GM06990 (cell line): ENCODE data around the gene ANKS1A.

Source experiments
- DNase-seq: peaks from one replicate; pipeline ENCODE4 v3.0.0-alpha.2; 2011; ENCODE audit not compliant: insufficient read length; ENCODE audit errors: extremely low read depth
- H3K27me3 ChIP-seq: replicated peaks from 2 replicates; pipeline ENCODE4 v1.6.0; 2011; ENCODE audit warnings: low read length; ENCODE audit not compliant: control insufficient read depth, insufficient read depth
- H3K36me3 ChIP-seq: 2 replicates; pipeline ENCODE4 v1.5.1; 2011; ENCODE audit warnings: low read length; ENCODE audit not compliant: control insufficient read depth, insufficient read depth
- H3K4me3 ChIP-seq: replicated peaks from 2 replicates; pipeline ENCODE4 v1.5.1; 2011; ENCODE audit warnings: low read depth, mild to moderate bottlenecking, control low read depth, low read length
- TF ChIP-seq, protein P1 (sequence below): IDR thresholded peaks from 2 replicates; pipeline ENCODE4 v1.5.1; 2011; ENCODE audit warnings: low read length, control low read depth, mild to moderate bottlenecking, inconsistent platforms; ENCODE audit not compliant: insufficient read depth, poor library complexity, severe bottlenecking

ANKS1A gene

DNA sequence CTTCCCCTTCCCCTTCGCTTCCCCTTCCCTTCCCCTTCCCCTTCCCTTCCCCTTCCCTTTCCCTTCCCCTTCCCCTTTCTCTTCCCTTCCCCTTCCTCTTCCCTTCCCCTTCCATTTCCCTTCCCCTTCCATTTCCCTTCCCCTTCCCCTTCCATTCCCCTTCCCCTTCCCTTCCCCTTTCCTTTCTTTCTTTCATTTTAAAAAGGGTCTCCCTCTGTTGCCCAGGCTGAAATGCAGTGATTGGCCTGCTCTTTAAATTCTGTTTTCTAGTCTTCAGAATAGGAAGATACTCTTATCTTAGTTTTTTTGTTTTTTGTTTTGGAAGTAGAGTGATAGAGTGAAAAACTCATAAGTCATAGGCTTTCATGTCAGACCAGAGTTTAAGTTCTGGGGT lies 85.2 kb downstream of the ANKS1A start:
- Histone ChIP-seq H3K36me3 (peaks cover 1% of the 10 kb centered on the region; the same call in 1 of the 2 replicates), H3K27me3 (no peaks in the 10 kb centered on the region), H3K4me3 (no peak overlapping the region)
- no peak for DNase-seq
- TF ChIP-seq, protein P1, sequence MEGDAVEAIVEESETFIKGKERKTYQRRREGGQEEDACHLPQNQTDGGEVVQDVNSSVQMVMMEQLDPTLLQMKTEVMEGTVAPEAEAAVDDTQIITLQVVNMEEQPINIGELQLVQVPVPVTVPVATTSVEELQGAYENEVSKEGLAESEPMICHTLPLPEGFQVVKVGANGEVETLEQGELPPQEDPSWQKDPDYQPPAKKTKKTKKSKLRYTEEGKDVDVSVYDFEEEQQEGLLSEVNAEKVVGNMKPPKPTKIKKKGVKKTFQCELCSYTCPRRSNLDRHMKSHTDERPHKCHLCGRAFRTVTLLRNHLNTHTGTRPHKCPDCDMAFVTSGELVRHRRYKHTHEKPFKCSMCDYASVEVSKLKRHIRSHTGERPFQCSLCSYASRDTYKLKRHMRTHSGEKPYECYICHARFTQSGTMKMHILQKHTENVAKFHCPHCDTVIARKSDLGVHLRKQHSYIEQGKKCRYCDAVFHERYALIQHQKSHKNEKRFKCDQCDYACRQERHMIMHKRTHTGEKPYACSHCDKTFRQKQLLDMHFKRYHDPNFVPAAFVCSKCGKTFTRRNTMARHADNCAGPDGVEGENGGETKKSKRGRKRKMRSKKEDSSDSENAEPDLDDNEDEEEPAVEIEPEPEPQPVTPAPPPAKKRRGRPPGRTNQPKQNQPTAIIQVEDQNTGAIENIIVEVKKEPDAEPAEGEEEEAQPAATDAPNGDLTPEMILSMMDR = no peak

DNA sequence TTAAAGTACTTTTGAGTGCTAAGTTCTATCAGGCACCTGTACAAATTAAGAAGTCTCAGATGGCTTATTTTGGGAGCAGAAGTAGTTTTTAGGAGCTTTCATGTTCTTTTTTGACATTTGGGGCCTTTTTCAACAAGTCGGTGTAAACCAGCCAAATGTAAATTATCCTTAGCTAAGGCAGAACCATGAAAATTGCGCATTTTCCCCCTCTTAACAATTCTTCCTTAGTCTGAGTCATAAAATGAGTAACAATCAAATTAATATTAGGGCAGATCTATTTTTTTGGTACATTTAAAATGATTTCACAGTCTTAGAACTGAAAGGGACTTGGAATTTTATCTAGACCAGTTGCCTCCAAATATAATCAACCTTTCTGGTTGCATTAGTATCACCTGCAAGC lies 87.2 kb downstream of the ANKS1A start:
- no peak for DNase-seq
- H3K27me3 ChIP-seq = no peaks in the 10 kb centered on the region
- TF ChIP-seq, protein P1 = no peak
- H3K4me3 ChIP-seq = no peak overlapping the region
- no peaks in the 10 kb centered on the region for H3K36me3 ChIP-seq

DNA sequence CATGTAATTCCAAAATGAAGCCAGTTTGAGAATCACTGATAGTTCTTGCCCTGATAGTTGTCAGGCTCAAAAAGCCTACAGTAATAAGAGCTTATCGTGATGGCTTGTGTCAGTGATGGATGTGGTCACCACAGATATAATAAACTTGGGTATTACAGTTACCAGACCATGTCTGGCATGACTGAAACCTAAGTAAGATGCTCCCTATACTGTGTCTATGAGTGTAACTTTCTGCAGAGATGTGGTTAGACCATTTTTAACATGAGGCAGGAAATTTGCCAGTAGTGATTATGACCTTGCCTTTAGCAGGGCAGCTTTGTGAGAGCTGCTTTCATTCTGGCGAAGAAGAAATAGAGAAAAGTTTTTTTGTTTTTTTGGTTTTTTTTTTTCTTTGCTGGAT lies 90.2 kb downstream of the ANKS1A start:
- TF ChIP-seq, protein P1 = no peak
- H3K27me3 ChIP-seq = no peaks in the 10 kb centered on the region
- no peak overlapping the region for H3K4me3 ChIP-seq
- no peaks in the 10 kb centered on the region; the same call in 1 of the 2 replicates for H3K36me3 ChIP-seq
- no peak for DNase-seq

DNA sequence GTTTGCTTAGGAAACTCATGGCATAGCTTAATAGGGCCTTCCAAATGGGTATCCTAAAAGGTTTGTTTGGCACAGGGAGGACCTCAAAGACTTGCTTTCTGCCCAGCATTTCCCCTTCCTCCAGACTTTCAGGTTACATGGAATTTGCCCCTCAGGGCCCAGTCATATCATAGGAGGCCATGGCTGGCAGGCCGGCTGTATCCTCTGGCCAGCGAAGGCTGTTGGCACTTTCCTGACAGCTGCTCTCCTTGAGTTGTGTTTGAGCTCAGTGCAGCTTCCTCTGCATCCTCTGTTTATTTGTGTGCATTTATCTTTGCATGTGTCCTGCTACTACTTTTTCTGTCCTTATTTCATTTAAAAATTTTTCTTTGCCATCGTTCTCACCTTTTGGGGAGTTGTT lies 90.9 kb downstream of the ANKS1A start:
- H3K36me3 ChIP-seq = no peaks in the 10 kb centered on the region; the same call in 1 of the 2 replicates
- no peak for DNase-seq
- H3K4me3 ChIP-seq = no peak overlapping the region
- TF ChIP-seq, protein P1 = no peak
- H3K27me3 ChIP-seq = no peaks in the 10 kb centered on the region

DNA sequence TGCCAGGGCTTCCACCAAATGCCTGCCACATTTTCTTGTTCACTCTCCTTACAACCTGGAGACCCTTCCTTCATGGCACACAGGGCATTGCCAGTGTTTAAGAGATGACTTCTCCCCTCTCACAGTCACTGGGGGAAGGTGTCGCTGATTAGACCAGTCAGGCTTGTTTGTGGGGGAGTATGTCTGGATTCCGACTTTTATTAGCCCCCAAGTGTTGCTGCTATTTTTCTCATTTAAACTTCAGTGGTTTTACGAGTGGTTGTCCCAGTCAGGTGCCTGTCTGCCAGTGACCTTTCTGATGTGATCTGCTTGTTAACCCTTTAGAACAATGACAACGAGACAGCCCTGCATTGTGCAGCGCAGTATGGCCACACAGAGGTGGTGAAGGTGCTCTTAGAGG lies 92.3 kb downstream of the ANKS1A start:
- no peak overlapping the region for H3K4me3 ChIP-seq
- no peaks in the 10 kb centered on the region; the same call in 1 of the 2 replicates for H3K36me3 ChIP-seq
- DNase-seq = no peak
- TF ChIP-seq, protein P1 = no peak
- H3K27me3 ChIP-seq = no peaks in the 10 kb centered on the region

DNA sequence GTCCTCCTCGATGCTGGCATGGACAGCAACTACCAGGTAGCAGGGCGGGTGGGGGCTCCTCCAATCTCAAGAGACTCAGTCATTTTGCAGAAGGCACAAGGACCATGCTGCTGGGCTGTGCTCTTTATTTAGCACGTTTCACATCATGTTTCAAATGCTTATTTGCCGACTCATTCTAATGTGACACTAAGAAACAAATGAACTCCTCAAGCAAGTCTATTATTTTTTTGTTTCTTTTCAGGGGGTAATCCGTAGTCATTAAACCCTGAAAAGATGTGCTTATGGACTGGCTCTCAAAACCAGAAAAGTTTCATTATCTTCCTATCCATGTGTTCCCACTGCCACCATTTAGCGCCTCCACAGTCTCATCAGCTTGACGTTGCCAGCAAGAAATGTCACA lies 92.9 kb downstream of the ANKS1A start:
- Histone ChIP-seq H3K27me3 (no peaks in the 10 kb centered on the region), H3K36me3 (no peaks in the 10 kb centered on the region; the same call in 1 of the 2 replicates), H3K4me3 (no peak overlapping the region)
- no peak for DNase-seq
- TF ChIP-seq, protein P1 = no peak
